Measurements from ENCODE around the gene SPP1.
"Not testable (repeated sequence)": the region's sequence is repeated elsewhere in the genome, so short reads cannot be mapped to it uniquely, and the experiment has no call there.

The SPP1 gene

GRCh38 chr4:87940809-87941208, 34.7 kb upstream of the SPP1 start:
- not testable (repeated sequence) for H2AFZ ChIP-seq (ENCODE audit: low read depth, low read length); H3K4ac ChIP-seq (ENCODE audit: low read depth in 1 of 2, low read length in 2 of 2); H3K9me3 ChIP-seq (ENCODE audit: control insufficient read depth, low read length); H3K27ac ChIP-seq (ENCODE audit: low read length, poor library complexity, severe bottlenecking); H3K18ac ChIP-seq (ENCODE audit: low read depth in 1 of 2, low read length in 2 of 2); H3K23ac ChIP-seq (ENCODE audit: low read length in 2 of 2); H3K14ac ChIP-seq (ENCODE audit: low read length in 2 of 2); H4K91ac ChIP-seq (ENCODE audit: low read length); H3K79me1 ChIP-seq (replicated peaks; ENCODE audit: low read length, poor library complexity, severe bottlenecking); H3K4me2 ChIP-seq (ENCODE audit: low read length, poor library complexity, severe bottlenecking); H2BK5ac ChIP-seq (ENCODE audit: low read depth, low read length, poor library complexity, severe bottlenecking); H2AK5ac ChIP-seq (ENCODE audit: low read length, severe bottlenecking); H2BK15ac ChIP-seq (ENCODE audit: low read depth, poor library complexity, severe bottlenecking); H3K36me3 ChIP-seq (ENCODE audit: control insufficient read depth in 1 of 2, insufficient read depth in 2 of 2, low read depth in 1 of 2, low read length in 2 of 2); H2BK120ac ChIP-seq (ENCODE audit: low read depth, low read length); H4K8ac ChIP-seq (ENCODE audit: low read length); H3K9ac ChIP-seq (ENCODE audit: low read length); DNase-seq; H3K4me3 ChIP-seq (ENCODE audit: insufficient read depth in 1 of 2, low read depth in 1 of 2, low read length in 2 of 2); H3K4me1 ChIP-seq (ENCODE audit: control insufficient read depth, insufficient read depth, low read depth, low read length); H2BK12ac ChIP-seq (ENCODE audit: low read length in 2 of 2)
- H3K27me3 ChIP-seq (ENCODE audit: control insufficient read depth in 1 of 2, insufficient read depth in 1 of 2, low read length in 2 of 2) = peaks cover 0 to 13% of the 10 kb centered on the region in 2 experiments
- WGBS = 72% methylated on average over 2 of the region's 2 CpGs

DNA sequence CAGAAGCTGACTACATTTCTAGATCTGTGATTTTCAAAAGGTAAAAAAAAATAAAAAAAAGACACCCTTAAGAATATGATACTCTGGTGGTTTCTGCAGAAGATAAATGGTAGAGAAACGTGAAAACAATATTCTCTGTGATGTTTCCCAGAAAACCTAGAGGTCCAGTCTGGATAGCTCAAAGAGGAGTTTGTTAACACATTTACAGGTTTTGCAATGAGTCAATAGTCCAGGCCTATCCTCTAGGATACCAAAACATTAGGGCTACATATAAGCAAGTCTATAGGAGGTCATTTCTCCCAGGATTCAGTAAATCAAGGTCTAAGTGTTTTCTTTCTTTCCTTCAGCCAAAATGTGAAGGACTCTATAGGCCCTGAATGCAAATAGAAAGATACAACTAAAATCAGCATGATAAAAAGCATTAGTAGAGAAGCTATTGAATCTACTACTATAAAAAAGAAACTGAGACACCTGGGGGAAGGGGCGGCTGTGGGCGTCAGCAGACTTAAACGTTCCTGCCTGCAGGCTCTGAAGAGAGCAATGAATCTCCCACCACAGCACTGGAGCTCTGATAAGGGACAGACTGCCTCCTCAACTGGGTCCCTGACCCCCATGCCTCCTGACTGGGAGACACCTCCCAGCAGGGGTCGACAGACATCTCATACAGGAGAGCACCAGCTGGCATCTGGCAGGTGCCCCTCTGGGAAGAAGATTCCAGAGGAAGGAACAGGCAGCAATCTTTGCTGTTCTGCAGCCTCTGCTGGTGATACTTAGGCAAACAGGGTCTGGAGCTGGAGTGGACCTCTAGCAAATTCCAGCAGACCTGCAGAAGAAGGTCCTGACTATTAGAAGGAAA, 33.7 kb upstream of the SPP1 start:
- H3K14ac ChIP-seq (ENCODE audit: low read length in 2 of 2) = no peak overlapping the region
- DNase-seq = no peak
- 79% methylated on average over 5 of the region's 5 CpGs for WGBS
- H3K9me3 ChIP-seq (ENCODE audit: control insufficient read depth, low read length) = no peaks in the 10 kb centered on the region
- H2BK5ac ChIP-seq (ENCODE audit: low read depth, low read length, poor library complexity, severe bottlenecking) = no peak overlapping the region
- H3K4me1 ChIP-seq (ENCODE audit: control insufficient read depth, insufficient read depth, low read depth, low read length) = no peaks in the 10 kb centered on the region
- no peak overlapping the region for H3K4me3 ChIP-seq (ENCODE audit: insufficient read depth in 1 of 2, low read depth in 1 of 2, low read length in 2 of 2)
- H2BK15ac ChIP-seq (ENCODE audit: low read depth, poor library complexity, severe bottlenecking) = no peak overlapping the region
- no peak overlapping the region for H4K8ac ChIP-seq (ENCODE audit: low read length)
- no peaks in the 10 kb centered on the region for H3K36me3 ChIP-seq (ENCODE audit: control insufficient read depth in 1 of 2, insufficient read depth in 2 of 2, low read depth in 1 of 2, low read length in 2 of 2)
- peaks cover 0 to 13% of the 10 kb centered on the region in 2 experiments for H3K27me3 ChIP-seq (ENCODE audit: control insufficient read depth in 1 of 2, insufficient read depth in 1 of 2, low read length in 2 of 2)
- H3K79me1 ChIP-seq (replicated peaks; ENCODE audit: low read length, poor library complexity, severe bottlenecking) = no peaks in the 10 kb centered on the region
- no peak overlapping the region for H2AFZ ChIP-seq (ENCODE audit: low read depth, low read length)
- no peak overlapping the region for H2BK12ac ChIP-seq (ENCODE audit: low read length in 2 of 2)
- no peak overlapping the region for H3K18ac ChIP-seq (ENCODE audit: low read depth in 1 of 2, low read length in 2 of 2)
- H3K27ac ChIP-seq (ENCODE audit: low read length, poor library complexity, severe bottlenecking) = no peak overlapping the region
- H3K4me2 ChIP-seq (ENCODE audit: low read length, poor library complexity, severe bottlenecking) = no peak overlapping the region
- H2AK5ac ChIP-seq (ENCODE audit: low read length, severe bottlenecking) = no peak overlapping the region
- H3K4ac ChIP-seq (ENCODE audit: low read depth in 1 of 2, low read length in 2 of 2) = no peak overlapping the region
- H2BK120ac ChIP-seq (ENCODE audit: low read depth, low read length) = no peak overlapping the region
- no peak overlapping the region for H4K91ac ChIP-seq (ENCODE audit: low read length)
- no peak overlapping the region for H3K9ac ChIP-seq (ENCODE audit: low read length)
- H3K23ac ChIP-seq (ENCODE audit: low read length in 2 of 2) = no peak overlapping the region

- no peak overlapping the region for H4K91ac ChIP-seq (ENCODE audit: low read length)
Observed at GRCh38 chr4:87943660-87944149, 31.8 kb upstream of the SPP1 start.

DNA sequence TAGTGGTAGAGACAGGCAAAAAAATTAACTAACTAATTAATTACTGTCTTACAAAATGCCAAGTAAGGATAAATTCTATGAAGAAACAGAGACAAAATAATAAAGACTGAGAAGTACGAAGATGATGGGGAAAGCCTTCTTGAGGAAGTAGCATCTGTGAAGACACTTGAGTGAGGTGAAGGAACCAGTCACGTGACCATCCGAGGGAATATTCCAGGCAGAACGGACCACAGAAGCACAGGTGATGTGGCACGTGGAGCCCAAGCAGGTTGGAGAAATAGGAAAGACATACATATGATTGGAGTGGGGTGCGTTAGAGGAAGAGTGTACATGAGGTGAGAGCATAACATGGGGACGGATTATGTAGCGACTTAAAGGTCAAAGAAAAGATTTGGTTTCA, 30.5 kb upstream of the SPP1 start:
- H4K91ac ChIP-seq (ENCODE audit: low read length) = no peak overlapping the region
- WGBS = 95% methylated on average over 8 of the region's 8 CpGs
- no peak for DNase-seq

More at GRCh38 chr4:87943660-87944149, 31.8 kb upstream of the SPP1 start:
- H2BK15ac ChIP-seq (ENCODE audit: low read depth, poor library complexity, severe bottlenecking) = no peak overlapping the region
- H3K27ac ChIP-seq (ENCODE audit: low read length, poor library complexity, severe bottlenecking) = no peak overlapping the region
- no peak overlapping the region for H2BK5ac ChIP-seq (ENCODE audit: low read depth, low read length, poor library complexity, severe bottlenecking)
- DNase-seq = no peak
- H3K14ac ChIP-seq (ENCODE audit: low read length in 2 of 2) = no peak overlapping the region
- H2BK12ac ChIP-seq (ENCODE audit: low read length in 2 of 2) = no peak overlapping the region
- no peak overlapping the region for H3K4ac ChIP-seq (ENCODE audit: low read depth in 1 of 2, low read length in 2 of 2)
- H2AFZ ChIP-seq (ENCODE audit: low read depth, low read length) = no peak overlapping the region
- no peak overlapping the region for H3K18ac ChIP-seq (ENCODE audit: low read depth in 1 of 2, low read length in 2 of 2)
- peaks cover 0 to 6% of the 10 kb centered on the region in 2 experiments for H3K27me3 ChIP-seq (ENCODE audit: control insufficient read depth in 1 of 2, insufficient read depth in 1 of 2, low read length in 2 of 2)
- H3K23ac ChIP-seq (ENCODE audit: low read length in 2 of 2) = no peak overlapping the region
- no peaks in the 10 kb centered on the region for H3K79me1 ChIP-seq (replicated peaks; ENCODE audit: low read length, poor library complexity, severe bottlenecking)
- H4K8ac ChIP-seq (ENCODE audit: low read length) = no peak overlapping the region
- no peak overlapping the region for H3K4me3 ChIP-seq (ENCODE audit: insufficient read depth in 1 of 2, low read depth in 1 of 2, low read length in 2 of 2)
- H3K36me3 ChIP-seq (ENCODE audit: control insufficient read depth in 1 of 2, insufficient read depth in 2 of 2, low read depth in 1 of 2, low read length in 2 of 2) = no peaks in the 10 kb centered on the region
- no peak overlapping the region for H2BK120ac ChIP-seq (ENCODE audit: low read depth, low read length)
- no peak overlapping the region for H3K4me2 ChIP-seq (ENCODE audit: low read length, poor library complexity, severe bottlenecking)
- no peak overlapping the region for H2AK5ac ChIP-seq (ENCODE audit: low read length, severe bottlenecking)
- 96% methylated on average over 2 of the region's 3 CpGs for WGBS
- no peaks in the 10 kb centered on the region for H3K4me1 ChIP-seq (ENCODE audit: control insufficient read depth, insufficient read depth, low read depth, low read length)
- H3K9me3 ChIP-seq (ENCODE audit: control insufficient read depth, low read length) = no peaks in the 10 kb centered on the region
- H3K9ac ChIP-seq (ENCODE audit: low read length) = no peak overlapping the region

More for the DNA sequence above, 30.5 kb upstream of the SPP1 start:
- Histone ChIP-seq H3K27me3 (ENCODE audit: control insufficient read depth in 1 of 2, insufficient read depth in 1 of 2, low read length in 2 of 2) (no peaks in the 10 kb centered on the region), H3K14ac (ENCODE audit: low read length in 2 of 2) (no peak overlapping the region), H2BK15ac (ENCODE audit: low read depth, poor library complexity, severe bottlenecking) (no peak overlapping the region), H2AK5ac (ENCODE audit: low read length, severe bottlenecking) (no peak overlapping the region), H3K4me3 (ENCODE audit: insufficient read depth in 1 of 2, low read depth in 1 of 2, low read length in 2 of 2) (no peak overlapping the region), H3K4ac (ENCODE audit: low read depth in 1 of 2, low read length in 2 of 2) (no peak overlapping the region), H3K27ac (ENCODE audit: low read length, poor library complexity, severe bottlenecking) (no peak overlapping the region), H3K4me1 (ENCODE audit: control insufficient read depth, insufficient read depth, low read depth, low read length) (peaks cover 3% of the 10 kb centered on the region), H2AFZ (ENCODE audit: low read depth, low read length) (no peak overlapping the region), H3K36me3 (ENCODE audit: control insufficient read depth in 1 of 2, insufficient read depth in 2 of 2, low read depth in 1 of 2, low read length in 2 of 2) (no peaks in the 10 kb centered on the region), H2BK12ac (ENCODE audit: low read length in 2 of 2) (no peak overlapping the region), H3K9ac (ENCODE audit: low read length) (no peak overlapping the region), H2BK5ac (ENCODE audit: low read depth, low read length, poor library complexity, severe bottlenecking) (no peak overlapping the region), H4K8ac (ENCODE audit: low read length) (no peak overlapping the region), H3K23ac (ENCODE audit: low read length in 2 of 2) (no peak overlapping the region), H3K79me1 (replicated peaks; ENCODE audit: low read length, poor library complexity, severe bottlenecking) (no peaks in the 10 kb centered on the region), H3K18ac (ENCODE audit: low read depth in 1 of 2, low read length in 2 of 2) (no peak overlapping the region), H2BK120ac (ENCODE audit: low read depth, low read length) (no peak overlapping the region), H3K9me3 (ENCODE audit: control insufficient read depth, low read length) (no peaks in the 10 kb centered on the region), H3K4me2 (ENCODE audit: low read length, poor library complexity, severe bottlenecking) (no peak overlapping the region)

All from mesenchymal stem cell (in vitro differentiated cells and primary cell).